Measurements from ENCODE around the gene TAF1C. TPM values are rescaled to one million over a fixed set of nuclear protein-coding genes. Genes with fewer than 3 reads are reported as not detected.

The TAF1C gene
- total RNA-seq, 1 donor from 2014 or later = 74.7 TPM

- Mint-ChIP-seq H3K27ac (ENCODE audit: unreplicated experiment) (no peak overlapping the region), H3K9me3 (ENCODE audit: unreplicated experiment) (peaks cover 16% of the 10 kb centered on the region), H3K4me1 (ENCODE audit: low read depth, unreplicated experiment) (peaks cover 11% of the 10 kb centered on the region), H3K36me3 (ENCODE audit: unreplicated experiment) (peaks cover 4% of the 10 kb centered on the region), H3K4me3 (ENCODE audit: unreplicated experiment) (no peak overlapping the region), H3K27me3 (ENCODE audit: unreplicated experiment) (peaks cover 8% of the 10 kb centered on the region)
- TF ChIP-seq CTCF (IDR thresholded peaks at IDR 0.05; ENCODE audit: partially characterized antibody, unreplicated experiment) = no peak
- DNase-seq = no peak
Measured at GRCh38 chr16:84225571-84225970, 38.7 kb upstream of the TAF1C start.

- Mint-ChIP-seq H3K4me1 (ENCODE audit: low read depth, unreplicated experiment) (peaks cover 11% of the 10 kb centered on the region), H3K9me3 (ENCODE audit: unreplicated experiment) (peaks cover 16% of the 10 kb centered on the region), H3K27ac (ENCODE audit: unreplicated experiment) (no peak overlapping the region), H3K4me3 (ENCODE audit: unreplicated experiment) (no peak overlapping the region), H3K36me3 (ENCODE audit: unreplicated experiment) (peaks cover 4% of the 10 kb centered on the region), H3K27me3 (ENCODE audit: unreplicated experiment) (peaks cover 8% of the 10 kb centered on the region)
- DNase-seq = no peak
- TF ChIP-seq CTCF (IDR thresholded peaks at IDR 0.05; ENCODE audit: partially characterized antibody, unreplicated experiment) = no peak
Measured at GRCh38 chr16:84225126-84225525, 38.3 kb upstream of the TAF1C start.

DNA sequence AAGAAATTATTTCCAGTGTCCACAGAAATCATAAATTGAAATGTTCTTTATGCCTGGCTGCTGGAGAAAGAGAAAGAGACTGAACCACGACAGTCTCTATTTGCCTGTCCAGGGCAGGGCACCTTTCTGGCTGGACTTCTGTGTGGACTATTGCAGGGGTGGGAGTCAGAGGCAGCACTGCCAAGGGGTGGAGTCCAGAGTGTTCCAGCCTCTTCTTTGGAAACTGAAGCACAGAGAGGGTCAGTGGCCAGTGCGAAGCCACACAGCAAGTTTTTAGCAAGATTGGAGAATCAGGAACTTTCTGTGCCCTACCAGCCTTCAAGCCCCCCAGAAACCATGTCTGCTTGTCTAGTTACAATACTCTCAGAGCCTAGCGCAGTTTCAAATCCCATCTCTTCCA is 37.7 kb upstream of the TAF1C start:
- no peak for DNase-seq

DNA sequence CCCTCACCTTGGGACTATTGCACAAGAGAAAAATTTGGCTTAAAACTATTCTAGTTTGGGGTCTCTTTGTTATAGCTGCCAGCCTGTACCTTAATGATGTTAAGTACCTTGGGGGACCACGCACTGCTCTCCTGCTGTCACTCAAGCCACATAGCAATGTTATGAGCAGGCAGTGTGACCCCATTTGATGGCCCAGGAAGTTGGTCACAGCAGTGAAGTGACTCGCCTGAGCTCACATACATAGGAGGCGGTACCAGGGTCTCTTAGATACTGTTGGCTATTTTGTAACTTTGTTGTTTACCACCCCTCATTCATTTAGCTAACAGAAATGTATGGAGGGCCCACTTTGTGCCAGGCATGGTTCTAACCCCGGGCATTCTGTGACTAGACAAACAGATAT is 36.6 kb upstream of the TAF1C start:
- H3K4me3 Mint-ChIP-seq (ENCODE audit: unreplicated experiment) = no peak overlapping the region
- no peak for TF ChIP-seq CTCF (IDR thresholded peaks at IDR 0.05; ENCODE audit: partially characterized antibody, unreplicated experiment)
- H3K4me1 Mint-ChIP-seq (ENCODE audit: low read depth, unreplicated experiment) = peaks cover 18% of the 10 kb centered on the region
- H3K27me3 Mint-ChIP-seq (ENCODE audit: unreplicated experiment) = peaks cover 8% of the 10 kb centered on the region
- H3K36me3 Mint-ChIP-seq (ENCODE audit: unreplicated experiment) = peaks cover 4% of the 10 kb centered on the region
- DNase-seq = no peak
- no peak overlapping the region for H3K27ac Mint-ChIP-seq (ENCODE audit: unreplicated experiment)
- H3K9me3 Mint-ChIP-seq (ENCODE audit: unreplicated experiment) = peaks cover 14% of the 10 kb centered on the region

More for the DNA sequence above, 37.7 kb upstream of the TAF1C start:
- H3K9me3 Mint-ChIP-seq (ENCODE audit: unreplicated experiment) = peaks cover 14% of the 10 kb centered on the region
- peaks cover 4% of the 10 kb centered on the region for H3K36me3 Mint-ChIP-seq (ENCODE audit: unreplicated experiment)
- H3K4me1 Mint-ChIP-seq (ENCODE audit: low read depth, unreplicated experiment) = peaks cover 11% of the 10 kb centered on the region
- no peak for TF ChIP-seq CTCF (IDR thresholded peaks at IDR 0.05; ENCODE audit: partially characterized antibody, unreplicated experiment)
- no peak overlapping the region for H3K27ac Mint-ChIP-seq (ENCODE audit: unreplicated experiment)
- no peak overlapping the region for H3K4me3 Mint-ChIP-seq (ENCODE audit: unreplicated experiment)
- H3K27me3 Mint-ChIP-seq (ENCODE audit: unreplicated experiment) = peaks cover 8% of the 10 kb centered on the region

DNA sequence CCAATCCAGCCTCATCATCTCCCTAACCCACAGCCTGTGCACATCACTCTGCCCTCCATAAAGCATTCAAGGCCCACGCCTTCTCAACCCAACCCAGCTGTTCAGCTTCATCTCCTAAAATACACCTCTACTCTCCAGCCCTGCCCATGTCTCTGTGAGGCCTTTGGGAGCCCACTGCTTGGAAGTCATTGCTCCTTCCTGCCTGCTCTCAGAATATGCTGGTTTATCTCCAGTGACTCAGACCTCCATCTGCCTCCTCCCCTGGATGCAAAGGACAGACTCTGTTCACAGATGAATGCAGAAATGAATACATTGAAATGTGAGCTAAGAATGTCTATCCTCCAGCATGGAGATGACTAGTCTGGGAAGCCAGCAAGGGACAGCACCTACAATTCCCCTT is 34.0 kb upstream of the TAF1C start:
- Mint-ChIP-seq H3K36me3 (ENCODE audit: unreplicated experiment) (no peaks in the 10 kb centered on the region), H3K27ac (ENCODE audit: unreplicated experiment) (no peak overlapping the region), H3K9me3 (ENCODE audit: unreplicated experiment) (peaks cover 8% of the 10 kb centered on the region), H3K4me3 (ENCODE audit: unreplicated experiment) (no peak overlapping the region), H3K4me1 (ENCODE audit: low read depth, unreplicated experiment) (peaks cover 20% of the 10 kb centered on the region), H3K27me3 (ENCODE audit: unreplicated experiment) (peaks cover 6% of the 10 kb centered on the region)
- no peak for DNase-seq
- TF ChIP-seq CTCF (IDR thresholded peaks at IDR 0.05; ENCODE audit: partially characterized antibody, unreplicated experiment) = no peak

Data from glutamatergic neuron (in vitro differentiated cells).